Measurements from ENCODE around the gene PTDSS2. TPM values are rescaled to one million over a fixed set of nuclear protein-coding genes. Genes with fewer than 3 reads are reported as not detected.
A peak's percentile ranks its signal among the peaks of the same experiment; 100 is the strongest.

PTDSS2 gene
- total RNA-seq, 1 experiment from 2014 or later: 28.2 TPM

GRCh38 chr11:497565-498296, 47.7 kb downstream of the PTDSS2 start:
- no peak overlapping the region for H3K4me3 Mint-ChIP-seq (ENCODE audit: unreplicated experiment)
- no peak for TF ChIP-seq CTCF (IDR thresholded peaks at IDR 0.05; ENCODE audit: unreplicated experiment)
- BruUV-seq (replicated peaks): no TSS peak
- peaks cover 9% of the 10 kb centered on the region for H3K4me1 Mint-ChIP-seq (ENCODE audit: insufficient read depth, unreplicated experiment)
- peaks cover 95% of the 10 kb centered on the region for H3K36me3 Mint-ChIP-seq (ENCODE audit: insufficient read depth, unreplicated experiment)
- no peak overlapping the region for H3K27ac Mint-ChIP-seq (ENCODE audit: low read depth, unreplicated experiment)
- POLR2A ChIA-PET: interaction anchor here (0.7 kb wide), 1 partner anchor 225 kb away, joined by 3 read pairs; no protein-coding TSS in a partner anchor
- DNase-seq (ENCODE audit: unreplicated experiment): no peak
- no peaks in the 10 kb centered on the region for H3K27me3 Mint-ChIP-seq (ENCODE audit: insufficient read depth, unreplicated experiment)
- H3K9me3 Mint-ChIP-seq (ENCODE audit: unreplicated experiment): no peaks in the 10 kb centered on the region
- CTCF ChIA-PET: interaction anchor here (1.6 kb wide), 1 partner anchor 49 kb away, joined by 8 read pairs; no protein-coding TSS in a partner anchor
- intact Hi-C loops (cut with micrococcal nuclease): no loop called here

GRCh38 chr11:498297-499181, 48.5 kb downstream of the PTDSS2 start:
- Mint-ChIP-seq H3K36me3 (ENCODE audit: insufficient read depth, unreplicated experiment) (peaks cover 89% of the 10 kb centered on the region), H3K27ac (ENCODE audit: low read depth, unreplicated experiment) (no peak overlapping the region), H3K4me3 (ENCODE audit: unreplicated experiment) (no peak overlapping the region), H3K9me3 (ENCODE audit: unreplicated experiment) (no peaks in the 10 kb centered on the region), H3K27me3 (ENCODE audit: insufficient read depth, unreplicated experiment) (no peaks in the 10 kb centered on the region), H3K4me1 (ENCODE audit: insufficient read depth, unreplicated experiment) (peaks cover 9% of the 10 kb centered on the region)
- no peak for TF ChIP-seq CTCF (IDR thresholded peaks at IDR 0.05; ENCODE audit: unreplicated experiment)
- intact Hi-C loops (cut with micrococcal nuclease): no loop called here
- ChIA-PET CTCF (interaction anchor here (0.6 to 1.6 kb wide), 2 partner anchors 50 to 102 kb away, joined by 4 to 8 read pairs; no protein-coding TSS in a partner anchor), POLR2A (interaction anchor here (0.7 to 1.0 kb wide), 3 partner anchors 18 to 226 kb away, joined by 3 to 5 read pairs (median 3); no protein-coding TSS in a partner anchor)
- BruUV-seq (replicated peaks): TSS peak; percentile 35
- DNase-seq (ENCODE audit: unreplicated experiment): no peak

- no peak for DNase-seq (ENCODE audit: unreplicated experiment)
- Mint-ChIP-seq H3K27me3 (ENCODE audit: insufficient read depth, unreplicated experiment) (no peaks in the 10 kb centered on the region), H3K9me3 (ENCODE audit: unreplicated experiment) (no peaks in the 10 kb centered on the region), H3K4me1 (ENCODE audit: insufficient read depth, unreplicated experiment) (peaks cover 9% of the 10 kb centered on the region), H3K27ac (ENCODE audit: low read depth, unreplicated experiment) (no peak overlapping the region), H3K36me3 (ENCODE audit: insufficient read depth, unreplicated experiment) (peaks cover 86% of the 10 kb centered on the region), H3K4me3 (ENCODE audit: unreplicated experiment) (no peak overlapping the region)
- no TSS peak for BruUV-seq (replicated peaks)
- intact Hi-C loops (cut with micrococcal nuclease): no loop called here
- ChIA-PET POLR2A (interaction anchor here (0.9 to 1.0 kb wide), 2 partner anchors 17 to 51 kb away, joined by 3 to 5 read pairs; no protein-coding TSS in a partner anchor), CTCF (interaction anchor here (0.6 to 1.6 kb wide), 2 partner anchors 51 to 103 kb away, joined by 4 to 8 read pairs; no protein-coding TSS in a partner anchor)
- TF ChIP-seq CTCF (IDR thresholded peaks at IDR 0.05; ENCODE audit: unreplicated experiment): no peak
Observed at GRCh38 chr11:499201-500076, 49.4 kb downstream of the PTDSS2 start.

Measured in MCF 10A (cell line).